ENCODE results near the gene ADGRG1. TPM values are rescaled to one million over a fixed set of nuclear protein-coding genes. Genes with fewer than 3 reads are reported as not detected.

Gene ADGRG1
- total RNA-seq, 2 experiments from 2014 or later: 7.3 to 19.9 TPM

- Mint-ChIP-seq H3K27me3 (no peaks in the 10 kb centered on the region), H3K9me3 (ENCODE audit: low read depth) (no peaks in the 10 kb centered on the region), H3K27ac (peak overlapping the region; percentile 25), H3K4me1 (peaks cover 33% of the 10 kb centered on the region), H3K36me3 (no peaks in the 10 kb centered on the region), H3K4me3 (no peak overlapping the region)
- no peak for ATAC-seq
- no peak for DNase-seq
- CTCF ChIA-PET: no interaction called here
Measured at GRCh38 chr16:57687363-57687929, 59.0 kb downstream of the ADGRG1 start.

- no peaks in the 10 kb centered on the region for H3K27me3 Mint-ChIP-seq
- no peaks in the 10 kb centered on the region for H3K9me3 Mint-ChIP-seq (ENCODE audit: low read depth)
- no peak for DNase-seq
- no peaks in the 10 kb centered on the region for H3K36me3 Mint-ChIP-seq
- ATAC-seq: no peak
- H3K27ac Mint-ChIP-seq: no peak overlapping the region
- CTCF ChIA-PET: interaction anchor here (2.3 kb wide), 1 partner anchor 39 kb away, joined by 16 read pairs; no protein-coding TSS in a partner anchor
- no peak overlapping the region for H3K4me3 Mint-ChIP-seq
- peaks cover 33% of the 10 kb centered on the region for H3K4me1 Mint-ChIP-seq
Measured at GRCh38 chr16:57688487-57688986, 60.1 kb downstream of the ADGRG1 start.

GRCh38 chr16:57688987-57689761 lies 60.7 kb downstream of the ADGRG1 start:
- H3K36me3 Mint-ChIP-seq: no peaks in the 10 kb centered on the region
- DNase-seq: no peak
- no peak for ATAC-seq
- peak overlapping the region; percentile 33 for H3K4me3 Mint-ChIP-seq
- peaks cover 33% of the 10 kb centered on the region for H3K4me1 Mint-ChIP-seq
- H3K27ac Mint-ChIP-seq: peak overlapping the region; percentile 88
- CTCF ChIA-PET: interaction anchor here (1.4 to 2.3 kb wide), 2 partner anchors 40 to 113 kb away, joined by 6 to 16 read pairs; no protein-coding TSS in a partner anchor
- H3K9me3 Mint-ChIP-seq (ENCODE audit: low read depth): no peaks in the 10 kb centered on the region
- H3K27me3 Mint-ChIP-seq: peaks cover 2% of the 10 kb centered on the region

GRCh38 chr16:57689762-57690558 lies 61.5 kb downstream of the ADGRG1 start:
- H3K4me3 Mint-ChIP-seq: peak overlapping the region; percentile 33
- H3K36me3 Mint-ChIP-seq: no peaks in the 10 kb centered on the region
- peak overlapping the region; percentile 88 for H3K27ac Mint-ChIP-seq
- peaks cover 2% of the 10 kb centered on the region for H3K27me3 Mint-ChIP-seq
- CTCF ChIA-PET: interaction anchor here (1.3 to 2.3 kb wide), 4 partner anchors 40 to 114 kb away, joined by 3 to 16 read pairs (median 4); no protein-coding TSS in a partner anchor
- DNase-seq: peak; percentile 82
- no peaks in the 10 kb centered on the region for H3K9me3 Mint-ChIP-seq (ENCODE audit: low read depth)
- ATAC-seq: peak; percentile 83
- peaks cover 36% of the 10 kb centered on the region for H3K4me1 Mint-ChIP-seq

DNA sequence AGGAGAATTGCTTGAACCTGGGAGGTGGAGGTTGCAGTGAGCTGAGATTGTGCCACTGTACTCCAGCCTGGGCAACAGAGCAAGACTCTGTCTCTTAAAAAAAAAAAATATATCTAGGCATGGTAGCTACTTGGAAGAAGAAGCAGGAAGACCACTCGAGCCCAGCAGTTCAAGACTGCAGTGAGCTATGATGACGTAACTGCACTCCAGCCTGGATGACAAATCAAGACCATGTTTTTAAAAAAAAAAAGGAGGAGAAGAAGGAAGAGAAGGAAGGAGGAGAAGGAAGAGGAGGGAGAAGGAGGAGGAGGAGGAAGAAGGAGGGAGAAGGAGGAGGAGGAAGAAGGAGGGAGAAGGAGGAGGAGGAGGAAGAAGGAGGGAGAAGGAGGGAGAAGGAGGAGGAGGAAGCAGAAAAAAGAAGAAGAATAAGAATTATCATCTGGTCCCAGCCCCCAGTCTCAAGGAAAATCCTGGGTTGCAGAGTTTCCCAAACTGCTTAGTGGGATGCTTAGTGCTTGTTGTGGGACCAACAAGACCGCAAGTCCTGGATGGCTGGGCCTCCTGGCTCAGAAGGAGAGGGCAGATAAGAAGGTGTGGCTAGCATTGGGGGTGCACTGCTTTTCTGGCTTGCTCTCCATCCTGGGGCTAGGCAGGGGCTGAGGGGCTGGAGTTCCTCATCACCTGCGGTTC lies 62.5 kb downstream of the ADGRG1 start:
- no peaks in the 10 kb centered on the region for H3K9me3 Mint-ChIP-seq (ENCODE audit: low read depth)
- H3K36me3 Mint-ChIP-seq: no peaks in the 10 kb centered on the region
- peaks cover 2% of the 10 kb centered on the region for H3K27me3 Mint-ChIP-seq
- ATAC-seq (no peak), DNase-seq (no peak)
- CTCF ChIA-PET: interaction anchor here (1.3 to 2.3 kb wide), 3 partner anchors 41 to 100 kb away, joined by 3 to 16 read pairs (median 3); no protein-coding TSS in a partner anchor
- no peak overlapping the region for H3K4me3 Mint-ChIP-seq
- peak overlapping the region; percentile 88 for H3K27ac Mint-ChIP-seq
- H3K4me1 Mint-ChIP-seq: peaks cover 36% of the 10 kb centered on the region

DNA sequence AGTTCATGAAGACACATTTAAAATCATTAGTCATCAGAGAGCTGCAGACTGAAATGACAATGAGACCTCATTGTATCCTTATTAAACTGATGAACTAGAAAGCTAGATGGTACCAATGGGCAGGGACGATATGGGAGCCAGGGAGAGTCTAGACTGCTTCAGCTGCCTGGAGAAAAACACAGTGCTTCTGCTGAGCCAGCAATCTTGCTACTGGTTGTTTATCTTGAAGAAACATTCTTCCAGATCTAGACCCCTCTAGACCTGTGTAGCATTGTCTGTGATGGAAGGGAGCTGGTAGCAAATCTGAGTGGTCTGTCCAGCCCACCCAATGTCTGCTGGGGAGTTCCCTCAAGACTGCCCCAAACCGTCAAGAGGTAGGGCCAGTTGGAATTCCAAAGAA lies 64.2 kb downstream of the ADGRG1 start:
- no peaks in the 10 kb centered on the region for H3K9me3 Mint-ChIP-seq (ENCODE audit: low read depth)
- CTCF ChIA-PET: interaction anchor here (0.6 to 1.6 kb wide), 2 partner anchors 27 to 325 kb away, joined by 3 to 4 read pairs; no protein-coding TSS in a partner anchor
- peaks cover 36% of the 10 kb centered on the region for H3K4me1 Mint-ChIP-seq
- no peak overlapping the region for H3K27ac Mint-ChIP-seq
- DNase-seq: no peak
- no peak overlapping the region for H3K4me3 Mint-ChIP-seq
- no peak for ATAC-seq
- H3K27me3 Mint-ChIP-seq: peaks cover 2% of the 10 kb centered on the region
- H3K36me3 Mint-ChIP-seq: no peaks in the 10 kb centered on the region

DNA sequence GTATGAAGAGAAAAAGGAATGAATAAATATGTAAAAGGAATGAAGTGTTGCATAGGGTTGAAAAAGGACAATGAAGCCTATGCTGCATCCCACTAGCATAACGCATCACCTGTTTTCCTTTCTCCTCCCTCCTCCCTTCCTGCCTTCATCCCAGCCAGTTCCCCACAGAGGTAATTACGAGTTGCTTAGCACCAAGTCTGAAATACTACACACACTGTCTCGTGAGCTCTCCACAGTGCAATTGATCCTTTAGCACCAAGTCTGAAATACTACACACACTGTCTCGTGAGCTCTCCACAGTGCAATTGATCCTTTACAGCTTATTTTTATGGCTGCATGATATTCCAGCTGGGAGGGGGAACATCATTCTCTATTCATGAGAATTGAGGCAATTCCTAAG lies 65.1 kb downstream of the ADGRG1 start:
- Mint-ChIP-seq H3K4me1 (peaks cover 29% of the 10 kb centered on the region), H3K36me3 (no peaks in the 10 kb centered on the region), H3K27ac (no peak overlapping the region), H3K27me3 (peaks cover 2% of the 10 kb centered on the region), H3K9me3 (ENCODE audit: low read depth) (no peaks in the 10 kb centered on the region), H3K4me3 (no peak overlapping the region)
- DNase-seq: no peak
- CTCF ChIA-PET: interaction anchor here (1.1 kb wide), 1 partner anchor 46 kb away, joined by 3 read pairs; no protein-coding TSS in a partner anchor
- no peak for ATAC-seq

GRCh38 chr16:57694231-57694724 lies 65.8 kb downstream of the ADGRG1 start:
- no peaks in the 10 kb centered on the region for H3K36me3 Mint-ChIP-seq
- no peak for DNase-seq
- no peak overlapping the region for H3K27ac Mint-ChIP-seq
- no peak for ATAC-seq
- CTCF ChIA-PET: interaction anchor here (1.1 kb wide), 1 partner anchor 47 kb away, joined by 3 read pairs; no protein-coding TSS in a partner anchor
- H3K9me3 Mint-ChIP-seq (ENCODE audit: low read depth): no peaks in the 10 kb centered on the region
- peaks cover 24% of the 10 kb centered on the region for H3K4me1 Mint-ChIP-seq
- peaks cover 2% of the 10 kb centered on the region for H3K27me3 Mint-ChIP-seq
- H3K4me3 Mint-ChIP-seq: no peak overlapping the region

GRCh38 chr16:57694725-57695679 lies 66.6 kb downstream of the ADGRG1 start, which contains the start of gene DRC7:
Gene DRC7, plus strand, starts transcription at chr16:57694806. Its CDS starts 3,144 bp downstream, at chr16:57697950.
- H3K9me3 Mint-ChIP-seq (ENCODE audit: low read depth): no peaks in the 10 kb centered on the region
- ATAC-seq (peak; percentile 44), DNase-seq (peak; percentile 59)
- CTCF ChIA-PET: no interaction called here
- H3K36me3 Mint-ChIP-seq: no peaks in the 10 kb centered on the region
- peaks cover 2% of the 10 kb centered on the region for H3K27me3 Mint-ChIP-seq
- H3K4me1 Mint-ChIP-seq: peaks cover 17% of the 10 kb centered on the region
- H3K4me3 Mint-ChIP-seq: no peak within 1 kb of the TSS
- peak within 1 kb of the TSS; percentile 13 for H3K27ac Mint-ChIP-seq

DNA sequence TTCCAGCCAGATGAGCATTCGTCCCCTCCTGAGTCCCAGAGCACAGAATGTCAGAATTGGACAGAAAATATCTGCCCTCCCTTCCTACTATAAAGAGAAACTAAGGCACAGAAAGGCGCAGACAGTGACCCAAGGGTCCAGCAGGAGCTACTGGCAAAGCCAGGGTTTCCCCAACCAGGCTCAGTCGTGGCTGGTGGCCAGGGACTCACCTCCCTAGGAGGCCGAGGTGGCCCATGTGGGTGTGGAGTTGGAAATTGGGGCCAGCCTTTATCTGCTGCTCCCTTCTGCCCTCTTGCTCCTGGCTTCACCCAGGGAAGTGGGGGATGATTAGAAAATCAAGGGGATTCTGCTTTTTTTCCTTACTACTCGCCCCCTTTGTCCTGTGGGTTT lies 67.2 kb downstream of the ADGRG1 start:
- H3K4me3 Mint-ChIP-seq: no peak overlapping the region
- H3K4me1 Mint-ChIP-seq: peaks cover 10% of the 10 kb centered on the region
- peaks cover 2% of the 10 kb centered on the region for H3K27me3 Mint-ChIP-seq
- ATAC-seq: no peak
- no peaks in the 10 kb centered on the region for H3K9me3 Mint-ChIP-seq (ENCODE audit: low read depth)
- H3K27ac Mint-ChIP-seq: no peak overlapping the region
- H3K36me3 Mint-ChIP-seq: no peaks in the 10 kb centered on the region
- CTCF ChIA-PET: no interaction called here
- DNase-seq: no peak

- H3K4me3 Mint-ChIP-seq: no peak overlapping the region
- H3K36me3 Mint-ChIP-seq: no peaks in the 10 kb centered on the region
- peaks cover 6% of the 10 kb centered on the region for H3K4me1 Mint-ChIP-seq
- ATAC-seq (no peak), DNase-seq (no peak)
- no peak overlapping the region for H3K27ac Mint-ChIP-seq
- CTCF ChIA-PET: no interaction called here
- H3K9me3 Mint-ChIP-seq (ENCODE audit: low read depth): no peaks in the 10 kb centered on the region
- H3K27me3 Mint-ChIP-seq: peaks cover 2% of the 10 kb centered on the region
Measured at GRCh38 chr16:57696240-57696639, 67.8 kb downstream of the ADGRG1 start.

Data from activated CD8-positive, alpha-beta memory T cell treated with anti-CD3 and anti-CD28 coated beads, Interleukin-2, amount 10 ng/mL, durations not matched to agents 7 days and 5 days (primary cell).